ENCODE results near the gene GDF15.

GDF15 gene

DNA sequence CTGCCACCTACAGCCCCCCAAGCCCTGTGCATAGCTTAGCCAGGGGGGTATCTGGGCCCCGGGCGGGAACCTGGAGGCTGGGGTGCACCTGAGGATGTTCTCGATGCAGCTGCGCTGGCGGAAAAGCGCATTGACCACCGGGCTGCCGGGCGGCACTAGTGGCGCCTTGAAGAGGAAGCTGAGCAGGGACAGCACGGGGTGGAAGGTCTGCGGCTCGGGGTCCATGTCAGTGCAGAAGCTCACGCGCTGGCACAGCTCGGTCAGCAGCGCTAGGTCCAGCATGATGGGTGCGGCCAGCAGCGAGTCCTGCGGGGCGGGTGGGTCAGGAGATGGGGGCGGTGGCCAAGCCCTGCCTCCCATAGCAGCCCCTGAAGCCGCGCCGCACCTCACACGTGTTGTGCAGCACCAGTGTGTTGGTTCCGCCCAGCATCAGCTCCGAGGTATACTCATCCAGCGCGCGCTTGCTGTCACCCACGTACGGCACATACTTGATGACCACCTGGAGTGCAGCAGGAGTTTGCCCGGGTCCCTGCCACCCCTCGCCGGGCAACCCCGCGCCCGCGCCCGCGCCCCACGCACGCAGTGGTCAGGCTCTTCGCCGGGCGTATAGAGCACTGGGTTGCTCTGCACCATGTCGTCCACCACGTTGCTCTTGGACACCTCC lies 49.4 kb downstream of the GDF15 start:
- Mint-ChIP-seq H3K4me3 (no peak overlapping the region), H3K27ac (no peak overlapping the region), H3K36me3 (no peaks in the 10 kb centered on the region), H3K27me3 (no peaks in the 10 kb centered on the region), H3K9me3 (ENCODE audit: low read depth) (no peaks in the 10 kb centered on the region), H3K4me1 (ENCODE audit: low read depth) (peaks cover 18% of the 10 kb centered on the region)

- Mint-ChIP-seq H3K4me3 (peak overlapping the region; percentile 78), H3K4me1 (ENCODE audit: low read depth) (peaks cover 19% of the 10 kb centered on the region)
These were observed 50.1 kb downstream of the GDF15 start for GRCh38 chr19:18435842-18436670.

GRCh38 chr19:18436671-18437490 lies 50.9 kb downstream of the GDF15 start:
- Mint-ChIP-seq H3K4me1 (ENCODE audit: low read depth) (peaks cover 19% of the 10 kb centered on the region), H3K36me3 (no peaks in the 10 kb centered on the region), H3K9me3 (ENCODE audit: low read depth) (no peaks in the 10 kb centered on the region), H3K4me3 (peak overlapping the region; percentile 78), H3K27me3 (no peaks in the 10 kb centered on the region), H3K27ac (peak overlapping the region; percentile 61)

More at GRCh38 chr19:18435842-18436670, 50.1 kb downstream of the GDF15 start:
- Mint-ChIP-seq H3K27me3 (no peaks in the 10 kb centered on the region), H3K36me3 (no peaks in the 10 kb centered on the region), H3K27ac (peak overlapping the region; percentile 61), H3K9me3 (ENCODE audit: low read depth) (no peaks in the 10 kb centered on the region)

DNA sequence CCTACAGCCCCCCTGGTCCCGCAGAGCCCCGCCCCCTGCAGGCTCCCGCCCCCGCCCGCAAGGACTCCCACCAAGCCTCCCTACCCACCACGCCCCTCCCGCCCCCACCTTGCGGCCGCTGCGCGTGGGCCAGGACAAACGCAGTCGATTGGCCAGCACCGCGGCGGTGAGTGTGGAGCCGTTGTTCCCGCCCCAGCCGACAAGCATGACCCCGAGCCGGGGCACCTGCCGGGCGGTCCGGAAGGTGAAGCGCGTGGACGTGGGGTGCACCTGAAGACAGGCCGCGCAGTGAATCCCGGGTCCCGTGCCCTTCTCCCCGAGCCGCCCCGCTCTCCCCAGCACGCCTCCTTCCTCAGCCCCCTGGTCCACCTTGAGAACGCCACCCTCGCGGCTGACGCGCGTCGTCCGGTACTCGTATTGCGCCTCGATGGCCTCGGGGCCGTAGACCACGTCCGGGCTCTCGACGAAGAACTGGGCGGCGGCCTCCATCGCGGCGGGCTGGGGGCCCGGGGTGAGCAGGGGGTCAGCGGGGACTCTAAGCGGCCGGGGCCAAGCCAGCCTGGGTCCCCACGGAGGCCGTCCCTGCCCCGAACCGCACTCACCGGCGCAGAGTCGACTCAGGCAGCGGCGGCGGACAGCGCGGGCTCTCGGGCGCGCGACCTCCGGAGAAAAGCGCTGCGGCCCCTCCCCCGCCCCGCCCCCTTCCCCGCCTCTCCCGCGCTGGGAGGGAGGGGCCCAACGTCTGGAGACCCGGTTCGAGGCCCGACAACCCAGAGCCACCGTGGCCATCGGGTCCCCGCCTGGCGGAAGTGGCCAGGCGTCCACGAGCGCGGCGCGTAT lies 51.8 kb downstream of the GDF15 start, which contains the start of gene ISYNA1:
TSS of gene ISYNA1 (minus strand) at position 643 of the 840 bp plus-strand sequence. CDS start at position 489, 154 bp downstream.
- peaks cover 20% of the 10 kb centered on the region for H3K4me1 Mint-ChIP-seq (ENCODE audit: low read depth)
- no peaks in the 10 kb centered on the region for H3K36me3 Mint-ChIP-seq
- no peaks in the 10 kb centered on the region for H3K9me3 Mint-ChIP-seq (ENCODE audit: low read depth)
- H3K4me3 Mint-ChIP-seq, result peak within 1 kb of the TSS; percentile 69
- no peak within 1 kb of the TSS for H3K27ac Mint-ChIP-seq
- no peaks in the 10 kb centered on the region for H3K27me3 Mint-ChIP-seq

GRCh38 chr19:18438331-18439024 lies 52.5 kb downstream of the GDF15 start:
- H3K4me3 Mint-ChIP-seq, result peak overlapping the region; percentile 7
- no peak overlapping the region for H3K27ac Mint-ChIP-seq
- H3K4me1 Mint-ChIP-seq (ENCODE audit: low read depth), result peaks cover 23% of the 10 kb centered on the region
- H3K27me3 Mint-ChIP-seq, result no peaks in the 10 kb centered on the region
- no peaks in the 10 kb centered on the region for H3K36me3 Mint-ChIP-seq
- no peaks in the 10 kb centered on the region for H3K9me3 Mint-ChIP-seq (ENCODE audit: low read depth)
